ENCODE data around the gene EIF4E2. TPM values are rescaled to one million over a fixed set of nuclear protein-coding genes. Genes with fewer than 3 reads are reported as not detected.

The EIF4E2 gene
- total and polyA plus RNA-seq, 5 donors: 32.1 to 49.4 (median 44.0) TPM

- DNase-seq: no peak
These were observed 33.7 kb downstream of the EIF4E2 start for GRCh38 chr2:232584238-232584637.

GRCh38 chr2:232586943-232587505, 36.5 kb downstream of the EIF4E2 start:
- no peaks in the 10 kb centered on the region for H3K9me3 ChIP-seq (ENCODE audit: control insufficient read depth, low read length)
- no peak overlapping the region for H3K4me3 ChIP-seq (ENCODE audit: low read length)
- 77% methylated on average over 5 of the region's 5 CpGs for whole genome bisulfite sequencing
- H3K27ac ChIP-seq (ENCODE audit: low read length): no peak overlapping the region
- H3K27me3 ChIP-seq (ENCODE audit: control insufficient read depth, insufficient read depth): no peaks in the 10 kb centered on the region
- ATAC-seq (no peak), DNase-seq (no peak)
- intact Hi-C loops (cut with DNase I): no loop called here
- H3K4me1 ChIP-seq (ENCODE audit: control insufficient read depth, insufficient read depth, low read length): peaks cover 2% of the 10 kb centered on the region

More at GRCh38 chr2:232584238-232584637, 33.7 kb downstream of the EIF4E2 start:
- WGBS: 67% methylated on average over 6 of the region's 6 CpGs
- Histone ChIP-seq H3K4me1 (ENCODE audit: control insufficient read depth, insufficient read depth, low read length) (peaks cover 2% of the 10 kb centered on the region), H3K9me3 (ENCODE audit: control insufficient read depth, low read length) (no peaks in the 10 kb centered on the region), H3K4me3 (ENCODE audit: low read length) (no peak overlapping the region), H3K27ac (ENCODE audit: low read length) (no peak overlapping the region), H3K27me3 (ENCODE audit: control insufficient read depth, insufficient read depth) (no peaks in the 10 kb centered on the region)
- ATAC-seq: no peak
- intact Hi-C loops (cut with DNase I): no loop called here

- no peaks in the 10 kb centered on the region for H3K9me3 ChIP-seq (ENCODE audit: control insufficient read depth, low read length)
- peak; percentile 8 to 29 for ATAC-seq
- no peak overlapping the region for H3K27ac ChIP-seq (ENCODE audit: low read length)
These were observed 37.0 kb downstream of the EIF4E2 start for GRCh38 chr2:232587512-232587911.

GRCh38 chr2:232588031-232588430, 37.5 kb downstream of the EIF4E2 start:
- Histone ChIP-seq H3K27ac (ENCODE audit: low read length) (no peak overlapping the region), H3K27me3 (ENCODE audit: control insufficient read depth, insufficient read depth) (no peaks in the 10 kb centered on the region), H3K9me3 (ENCODE audit: control insufficient read depth, low read length) (no peaks in the 10 kb centered on the region), H3K4me1 (ENCODE audit: control insufficient read depth, insufficient read depth, low read length) (peaks cover 2% of the 10 kb centered on the region), H3K4me3 (ENCODE audit: low read length) (no peak overlapping the region)
- ATAC-seq (peak; percentile 5 to 11), DNase-seq (no peak)
- intact Hi-C loops (cut with DNase I): no loop called here
- 91% methylated on average over 8 of the region's 8 CpGs for WGBS

More at GRCh38 chr2:232587512-232587911, 37.0 kb downstream of the EIF4E2 start:
- H3K4me1 ChIP-seq (ENCODE audit: control insufficient read depth, insufficient read depth, low read length): peaks cover 2% of the 10 kb centered on the region
- intact Hi-C loops (cut with DNase I): no loop called here
- no peak for DNase-seq
- H3K27me3 ChIP-seq (ENCODE audit: control insufficient read depth, insufficient read depth): no peaks in the 10 kb centered on the region
- H3K4me3 ChIP-seq (ENCODE audit: low read length): no peak overlapping the region
- WGBS: 75% methylated on average over 7 of the region's 7 CpGs

- DNase-seq: peak; percentile 48 to 81 (median 73)
- no peak overlapping the region for H3K27ac ChIP-seq (ENCODE audit: low read length)
- peak; percentile 66 to 74 for ATAC-seq
- intact Hi-C loops (cut with DNase I): no loop called here
- no peaks in the 10 kb centered on the region for H3K27me3 ChIP-seq (ENCODE audit: control insufficient read depth, insufficient read depth)
- WGBS: 76% methylated on average over 18 of the region's 18 CpGs
- no peaks in the 10 kb centered on the region for H3K9me3 ChIP-seq (ENCODE audit: control insufficient read depth, low read length)
- H3K4me3 ChIP-seq (ENCODE audit: low read length): no peak overlapping the region
- H3K4me1 ChIP-seq (ENCODE audit: control insufficient read depth, insufficient read depth, low read length): peaks cover 2% of the 10 kb centered on the region
These were observed 38.4 kb downstream of the EIF4E2 start for GRCh38 chr2:232588680-232589585.

- no peak overlapping the region for H3K4me3 ChIP-seq (ENCODE audit: low read length)
- ATAC-seq: peak; percentile 11 to 39
- 87% methylated on average over 3 of the region's 3 CpGs for WGBS
These were observed 42.4 kb downstream of the EIF4E2 start for GRCh38 chr2:232592772-232593395.

GRCh38 chr2:232593982-232594381, 43.5 kb downstream of the EIF4E2 start:
- Histone ChIP-seq H3K4me3 (ENCODE audit: low read length) (no peak overlapping the region), H3K27me3 (ENCODE audit: control insufficient read depth, insufficient read depth) (no peaks in the 10 kb centered on the region), H3K4me1 (ENCODE audit: control insufficient read depth, insufficient read depth, low read length) (no peaks in the 10 kb centered on the region), H3K9me3 (ENCODE audit: control insufficient read depth, low read length) (no peaks in the 10 kb centered on the region), H3K27ac (ENCODE audit: low read length) (no peak overlapping the region)
- WGBS: 79% methylated on average over 7 of the region's 7 CpGs
- ATAC-seq: no peak
- intact Hi-C loops (cut with DNase I): no loop called here
- DNase-seq: no peak

More at GRCh38 chr2:232592772-232593395, 42.4 kb downstream of the EIF4E2 start:
- Histone ChIP-seq H3K4me1 (ENCODE audit: control insufficient read depth, insufficient read depth, low read length) (peaks cover 2% of the 10 kb centered on the region), H3K9me3 (ENCODE audit: control insufficient read depth, low read length) (no peaks in the 10 kb centered on the region), H3K27ac (ENCODE audit: low read length) (no peak overlapping the region), H3K27me3 (ENCODE audit: control insufficient read depth, insufficient read depth) (no peaks in the 10 kb centered on the region)
- DNase-seq: no peak
- intact Hi-C loops (cut with DNase I): no loop called here

- no peaks in the 10 kb centered on the region for H3K9me3 ChIP-seq (ENCODE audit: control insufficient read depth, low read length)
- no peaks in the 10 kb centered on the region for H3K4me1 ChIP-seq (ENCODE audit: control insufficient read depth, insufficient read depth, low read length)
- intact Hi-C loops (cut with DNase I): no loop called here
- no peak overlapping the region for H3K27ac ChIP-seq (ENCODE audit: low read length)
- no peaks in the 10 kb centered on the region for H3K27me3 ChIP-seq (ENCODE audit: control insufficient read depth, insufficient read depth)
- DNase-seq (no peak), ATAC-seq (no peak)
- H3K4me3 ChIP-seq (ENCODE audit: low read length): no peak overlapping the region
- 81% methylated on average over 7 of the region's 7 CpGs for WGBS
These were observed 47.0 kb downstream of the EIF4E2 start for GRCh38 chr2:232597362-232598079.

- 84% methylated on average over 4 of the region's 4 CpGs for WGBS
- H3K4me3 ChIP-seq (ENCODE audit: low read length): no peak overlapping the region
- ATAC-seq: no peak
- no peaks in the 10 kb centered on the region for H3K4me1 ChIP-seq (ENCODE audit: control insufficient read depth, insufficient read depth, low read length)
- DNase-seq: no peak
- H3K9me3 ChIP-seq (ENCODE audit: control insufficient read depth, low read length): no peaks in the 10 kb centered on the region
- no peaks in the 10 kb centered on the region for H3K27me3 ChIP-seq (ENCODE audit: control insufficient read depth, insufficient read depth)
- intact Hi-C loops (cut with DNase I): no loop called here
- no peak overlapping the region for H3K27ac ChIP-seq (ENCODE audit: low read length)
These were observed 47.8 kb downstream of the EIF4E2 start for GRCh38 chr2:232598293-232598692.

GRCh38 chr2:232600053-232600773, 49.7 kb downstream of the EIF4E2 start:
- H3K27me3 ChIP-seq (ENCODE audit: control insufficient read depth, insufficient read depth): no peaks in the 10 kb centered on the region
- 81% methylated on average over 17 of the region's 17 CpGs for WGBS
- no peaks in the 10 kb centered on the region for H3K4me1 ChIP-seq (ENCODE audit: control insufficient read depth, insufficient read depth, low read length)
- peak; percentile 12 for ATAC-seq
- DNase-seq: peak in 1 of 3 donors; percentile 52
- intact Hi-C loops (cut with DNase I): loop anchor here in 2 of 4 donors (10.0 kb wide), 1 partner anchor 65 kb away; no protein-coding TSS in a partner anchor
- H3K9me3 ChIP-seq (ENCODE audit: control insufficient read depth, low read length): no peaks in the 10 kb centered on the region
- H3K27ac ChIP-seq (ENCODE audit: low read length): no peak overlapping the region
- no peak overlapping the region for H3K4me3 ChIP-seq (ENCODE audit: low read length)

All from right cardiac atrium (tissue), 5 donors.